SK-N-SH treated with all-trans-retinoic acid at 6 μM for 48 hours (cell line): ENCODE results near the gene PTPRN2.

Experiments
- ATAC-seq: fragments of 200-7000 bp; cut with Tn5 transposase; 3 replicates; pipeline ENCODE4 v1.9.1; 2020; ENCODE audit warnings: mild to moderate bottlenecking, moderate library complexity
- ARNTL ChIP-seq: fragments of 450-650 bp; formaldehyde crosslinking; IDR thresholded peaks from 2 replicates; pipeline ENCODE4 v1.5.0; 2020; ENCODE audit warnings: low read depth, mild to moderate bottlenecking, moderate library complexity, borderline replicate concordance
- CSDC2 ChIP-seq: fragments of 250-450 bp; sonication (Bioruptor Pico); IDR thresholded peaks from 2 replicates; pipeline ENCODE4 v1.5.0; 2020; ENCODE audit warnings: mild to moderate bottlenecking, moderate library complexity
- ESRRG ChIP-seq: fragments of 250-450 bp; sonication (Bioruptor Pico); IDR thresholded peaks from 2 replicates; pipeline ENCODE4 v1.6.1; 2021; ENCODE audit warnings: mild to moderate bottlenecking
- GLIS3 ChIP-seq: fragments of 250-450 bp; sonication (Bioruptor Pico); IDR thresholded peaks from 2 replicates; pipeline ENCODE4 v1.5.0; 2020; ENCODE audit warnings: mild to moderate bottlenecking, moderate library complexity
- ISL1 ChIP-seq: fragments of 250-450 bp; sonication (Bioruptor Pico); IDR thresholded peaks from 2 replicates; pipeline ENCODE4 v2.1.2; 2022; ENCODE audit warnings: mild to moderate bottlenecking, moderate library complexity
- OSR1 ChIP-seq: fragments of 250-450 bp; sonication (Bioruptor Pico); IDR thresholded peaks from 2 replicates; pipeline ENCODE4 v1.8.0; 2022; ENCODE audit warnings: moderate library complexity, mild to moderate bottlenecking, inconsistent platforms
- PATZ1 ChIP-seq: fragments of 250-450 bp; sonication (Bioruptor Pico); IDR thresholded peaks from 2 replicates; pipeline ENCODE4 v1.8.0; 2020; ENCODE audit warnings: mild to moderate bottlenecking, moderate library complexity, borderline replicate concordance
- PPARA ChIP-seq: fragments of 250-450 bp; sonication (Bioruptor Pico); IDR thresholded peaks from 2 replicates; pipeline ENCODE4 v1.5.0; 2020; ENCODE audit warnings: mild to moderate bottlenecking, borderline replicate concordance
- RARB ChIP-seq: fragments of 250-450 bp; sonication (Bioruptor Pico); IDR thresholded peaks from 2 replicates; pipeline ENCODE4 v1.8.0; 2021; ENCODE audit warnings: mild to moderate bottlenecking, moderate library complexity
- SNAI2 ChIP-seq: fragments of 250-450 bp; sonication (Bioruptor Pico); IDR thresholded peaks from 2 replicates; pipeline ENCODE4 v1.5.0; 2020; ENCODE audit warnings: mild to moderate bottlenecking, moderate library complexity
- TCF4 ChIP-seq: fragments of 250-450 bp; sonication (Bioruptor Pico); IDR thresholded peaks from 2 replicates; pipeline ENCODE4 v1.8.0; 2021; ENCODE audit warnings: mild to moderate bottlenecking, moderate library complexity, borderline replicate concordance
- TOX ChIP-seq: fragments of 250-450 bp; sonication (Bioruptor Pico); IDR thresholded peaks from 2 replicates; pipeline ENCODE4 v1.8.0; 2021; ENCODE audit warnings: mild to moderate bottlenecking, moderate library complexity, borderline replicate concordance
- TSHZ2 ChIP-seq: fragments of 250-450 bp; sonication (Bioruptor Pico); IDR thresholded peaks from 2 replicates; pipeline ENCODE4 v1.5.0; 2020; ENCODE audit warnings: mild to moderate bottlenecking, moderate library complexity
- ZC3H10 ChIP-seq: fragments of 250-450 bp; sonication (Bioruptor Pico); IDR thresholded peaks from 2 replicates; pipeline ENCODE4 v1.5.1; 2021; ENCODE audit warnings: mild to moderate bottlenecking, moderate library complexity
- ZFP3 ChIP-seq: fragments of 250-450 bp; sonication (Bioruptor Pico); IDR thresholded peaks from 2 replicates; pipeline ENCODE4 v1.5.0; 2020; ENCODE audit warnings: mild to moderate bottlenecking, moderate library complexity
- ZFP30 ChIP-seq: fragments of 450-650 bp; formaldehyde crosslinking; IDR thresholded peaks from 2 replicates; pipeline ENCODE4 v1.5.0; 2022; ENCODE audit warnings: mild to moderate bottlenecking, moderate library complexity
- ZNF565 ChIP-seq: fragments of 450-650 bp; formaldehyde crosslinking; conservative IDR thresholded peaks from 2 replicates; pipeline ENCODE4 v1.5.0; 2020; ENCODE audit warnings: low read depth, mild to moderate bottlenecking, moderate library complexity
- ZNF70 ChIP-seq: fragments of 450-650 bp; formaldehyde crosslinking; IDR thresholded peaks from 2 replicates; pipeline ENCODE4 v1.5.0; 2020; ENCODE audit warnings: mild to moderate bottlenecking, moderate library complexity
- ZNF8 ChIP-seq: fragments of 450-650 bp; formaldehyde crosslinking; IDR thresholded peaks from 2 replicates; pipeline ENCODE4 v1.5.0; 2020; ENCODE audit warnings: mild to moderate bottlenecking, moderate library complexity
- TF ChIP-seq, protein P1 (sequence below): fragments of 250-450 bp; sonication (Bioruptor Pico); IDR thresholded peaks from 2 replicates; pipeline ENCODE4 v1.8.0; 2021; ENCODE audit warnings: low read depth, mild to moderate bottlenecking, moderate library complexity, borderline replicate concordance
- TF ChIP-seq, protein P2 (sequence below): fragments of 250-450 bp; sonication (Bioruptor Pico); IDR thresholded peaks from 2 replicates; pipeline ENCODE4 v1.5.1; 2020; ENCODE audit warnings: low read depth, mild to moderate bottlenecking, moderate library complexity
- TF ChIP-seq, protein P3 (sequence below): fragments of 250-450 bp; sonication (Bioruptor Pico); IDR thresholded peaks from 2 replicates; pipeline ENCODE4 v1.5.1; 2021; ENCODE audit warnings: mild to moderate bottlenecking, moderate library complexity

PTPRN2 gene

DNA sequence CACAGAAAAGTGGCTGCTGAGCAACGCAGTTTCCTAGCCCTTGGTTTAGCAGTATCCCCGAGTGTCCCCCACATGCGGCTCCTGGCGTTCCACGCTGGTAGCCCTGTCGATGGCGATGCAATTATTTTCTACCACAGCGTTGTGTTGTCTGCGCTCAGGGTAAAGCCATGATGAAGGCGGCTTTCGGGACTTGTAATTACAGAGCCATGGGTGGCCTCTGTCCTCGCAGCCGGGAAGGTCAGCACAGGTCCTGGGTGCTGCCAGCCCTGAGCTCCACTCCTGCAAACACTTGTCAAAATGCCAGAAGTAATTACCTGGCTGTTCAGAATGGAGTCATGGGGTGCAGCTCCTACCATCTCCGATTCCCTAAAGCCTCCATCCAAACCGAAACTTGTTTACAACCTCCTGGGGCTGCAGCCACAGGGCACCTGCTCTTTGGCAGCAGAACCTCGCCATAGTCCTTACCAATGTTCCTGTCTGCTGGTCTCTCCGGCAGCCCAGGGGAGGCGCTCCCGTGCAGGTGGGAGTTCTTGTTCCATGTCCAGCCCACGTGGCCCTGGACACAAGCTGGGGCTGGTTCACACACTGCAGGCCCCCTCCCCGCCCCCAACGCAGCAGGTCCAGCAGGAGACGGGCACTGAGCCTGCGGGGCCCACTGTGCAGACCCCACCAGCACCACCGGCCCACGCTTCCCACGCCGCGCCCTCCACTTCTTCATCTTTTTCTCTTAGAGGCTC lies 512.6 kb downstream of the PTPRN2 start:
- no peak for ATAC-seq
- TF ChIP-seq TOX (CRISPR knock-in tag) (no peak), ZNF8 (CRISPR knock-in tag) (no peak), TSHZ2 (no peak), ZFP3 (no peak), PATZ1 (CRISPR knock-in tag) (no peak), ZNF70 (CRISPR knock-in tag) (no peak), ARNTL (CRISPR knock-in tag) (no peak), GLIS3 (CRISPR knock-in tag) (no peak), TCF4 (CRISPR knock-in tag) (no peak), OSR1 (no peak), ESRRG (CRISPR knock-in tag) (no peak), ZFP30 (CRISPR knock-in tag) (no peak), SNAI2 (CRISPR knock-in tag) (no peak), ISL1 (CRISPR knock-in tag) (no peak), RARB (CRISPR knock-in tag) (no peak), CSDC2 (no peak)
- TF ChIP-seq, protein P1, sequence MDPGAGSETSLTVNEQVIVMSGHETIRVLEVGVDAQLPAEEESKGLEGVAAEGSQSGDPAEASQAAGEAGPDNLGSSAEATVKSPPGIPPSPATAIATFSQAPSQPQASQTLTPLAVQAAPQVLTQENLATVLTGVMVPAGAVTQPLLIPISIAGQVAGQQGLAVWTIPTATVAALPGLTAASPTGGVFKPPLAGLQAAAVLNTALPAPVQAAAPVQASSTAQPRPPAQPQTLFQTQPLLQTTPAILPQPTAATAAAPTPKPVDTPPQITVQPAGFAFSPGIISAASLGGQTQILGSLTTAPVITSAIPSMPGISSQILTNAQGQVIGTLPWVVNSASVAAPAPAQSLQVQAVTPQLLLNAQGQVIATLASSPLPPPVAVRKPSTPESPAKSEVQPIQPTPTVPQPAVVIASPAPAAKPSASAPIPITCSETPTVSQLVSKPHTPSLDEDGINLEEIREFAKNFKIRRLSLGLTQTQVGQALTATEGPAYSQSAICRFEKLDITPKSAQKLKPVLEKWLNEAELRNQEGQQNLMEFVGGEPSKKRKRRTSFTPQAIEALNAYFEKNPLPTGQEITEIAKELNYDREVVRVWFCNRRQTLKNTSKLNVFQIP (CRISPR knock-in tag): no peak
- TF ChIP-seq, protein P2, sequence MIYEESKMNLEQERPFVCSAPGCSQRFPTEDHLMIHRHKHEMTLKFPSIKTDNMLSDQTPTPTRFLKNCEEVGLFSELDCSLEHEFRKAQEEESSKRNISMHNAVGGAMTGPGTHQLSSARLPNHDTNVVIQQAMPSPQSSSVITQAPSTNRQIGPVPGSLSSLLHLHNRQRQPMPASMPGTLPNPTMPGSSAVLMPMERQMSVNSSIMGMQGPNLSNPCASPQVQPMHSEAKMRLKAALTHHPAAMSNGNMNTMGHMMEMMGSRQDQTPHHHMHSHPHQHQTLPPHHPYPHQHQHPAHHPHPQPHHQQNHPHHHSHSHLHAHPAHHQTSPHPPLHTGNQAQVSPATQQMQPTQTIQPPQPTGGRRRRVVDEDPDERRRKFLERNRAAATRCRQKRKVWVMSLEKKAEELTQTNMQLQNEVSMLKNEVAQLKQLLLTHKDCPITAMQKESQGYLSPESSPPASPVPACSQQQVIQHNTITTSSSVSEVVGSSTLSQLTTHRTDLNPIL: no peak

DNA sequence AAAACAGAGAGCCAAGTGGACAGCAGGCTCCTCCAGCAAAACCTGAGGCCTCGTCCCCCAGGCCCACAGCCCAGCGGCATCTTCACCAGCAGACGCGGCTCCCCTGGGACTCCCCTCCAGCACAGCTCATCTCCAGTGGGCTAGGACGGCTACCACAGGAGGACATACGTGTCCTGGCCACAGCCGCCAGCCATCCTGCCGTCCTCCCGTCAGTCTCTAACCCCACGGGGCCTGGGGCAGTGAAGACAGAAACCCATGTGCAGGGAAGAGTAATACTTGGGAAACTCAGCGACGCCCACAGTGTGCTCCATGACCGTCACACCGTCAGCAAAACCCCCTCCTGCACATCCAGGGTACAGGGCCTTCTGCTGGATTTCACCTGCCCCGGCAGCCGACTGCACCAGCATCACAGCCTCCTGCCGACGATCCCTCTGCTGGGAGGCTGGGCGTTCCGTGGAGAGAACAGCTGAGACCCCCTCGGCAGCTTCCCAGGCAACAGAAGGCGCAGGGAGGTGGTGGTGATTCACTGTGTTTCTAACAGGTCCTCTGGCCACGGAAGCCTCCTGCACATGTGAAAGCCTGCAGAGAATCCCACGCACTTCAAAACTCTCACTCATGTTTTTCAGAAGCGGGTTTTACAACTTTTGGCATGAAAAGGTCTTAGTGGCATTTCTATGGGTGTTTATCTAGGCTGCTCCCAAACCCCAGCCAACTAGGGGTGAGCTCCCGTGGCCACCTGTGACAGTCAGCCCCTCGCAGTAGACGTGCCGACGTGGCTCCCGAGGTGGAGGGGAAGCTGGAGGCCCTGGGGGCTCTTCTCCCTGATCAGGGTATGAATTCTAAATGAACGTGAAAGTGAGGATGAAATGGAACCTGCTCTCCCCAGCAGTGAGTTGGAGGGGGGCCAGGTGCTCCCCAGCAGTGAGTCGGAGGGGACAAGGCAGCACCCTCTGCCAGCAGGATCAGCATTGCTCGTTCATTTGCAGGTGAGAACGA lies 513.5 kb downstream of the PTPRN2 start:
- TF ChIP-seq CSDC2 (no peak), ZFP3 (no peak), PPARA (CRISPR knock-in tag) (no peak), ZC3H10 (CRISPR knock-in tag) (no peak), SNAI2 (CRISPR knock-in tag) (no peak), ZNF565 (CRISPR knock-in tag) (no peak), ZFP30 (CRISPR knock-in tag) (no peak), RARB (CRISPR knock-in tag) (no peak), TOX (CRISPR knock-in tag) (no peak)
- TF ChIP-seq, protein P3, sequence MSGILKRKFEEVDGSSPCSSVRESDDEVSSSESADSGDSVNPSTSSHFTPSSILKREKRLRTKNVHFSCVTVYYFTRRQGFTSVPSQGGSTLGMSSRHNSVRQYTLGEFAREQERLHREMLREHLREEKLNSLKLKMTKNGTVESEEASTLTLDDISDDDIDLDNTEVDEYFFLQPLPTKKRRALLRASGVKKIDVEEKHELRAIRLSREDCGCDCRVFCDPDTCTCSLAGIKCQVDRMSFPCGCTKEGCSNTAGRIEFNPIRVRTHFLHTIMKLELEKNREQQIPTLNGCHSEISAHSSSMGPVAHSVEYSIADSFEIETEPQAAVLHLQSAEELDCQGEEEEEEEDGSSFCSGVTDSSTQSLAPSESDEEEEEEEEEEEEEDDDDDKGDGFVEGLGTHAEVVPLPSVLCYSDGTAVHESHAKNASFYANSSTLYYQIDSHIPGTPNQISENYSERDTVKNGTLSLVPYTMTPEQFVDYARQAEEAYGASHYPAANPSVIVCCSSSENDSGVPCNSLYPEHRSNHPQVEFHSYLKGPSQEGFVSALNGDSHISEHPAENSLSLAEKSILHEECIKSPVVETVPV (CRISPR knock-in tag): no peak
- TF ChIP-seq, protein P2: no peak
- no peak for ATAC-seq
